ENCODE results near the gene ZNF407.
"Not testable (repeated sequence)": the region's sequence is repeated elsewhere in the genome, so short reads cannot be mapped to it uniquely, and the experiment has no call there.

Gene ZNF407, protein sequence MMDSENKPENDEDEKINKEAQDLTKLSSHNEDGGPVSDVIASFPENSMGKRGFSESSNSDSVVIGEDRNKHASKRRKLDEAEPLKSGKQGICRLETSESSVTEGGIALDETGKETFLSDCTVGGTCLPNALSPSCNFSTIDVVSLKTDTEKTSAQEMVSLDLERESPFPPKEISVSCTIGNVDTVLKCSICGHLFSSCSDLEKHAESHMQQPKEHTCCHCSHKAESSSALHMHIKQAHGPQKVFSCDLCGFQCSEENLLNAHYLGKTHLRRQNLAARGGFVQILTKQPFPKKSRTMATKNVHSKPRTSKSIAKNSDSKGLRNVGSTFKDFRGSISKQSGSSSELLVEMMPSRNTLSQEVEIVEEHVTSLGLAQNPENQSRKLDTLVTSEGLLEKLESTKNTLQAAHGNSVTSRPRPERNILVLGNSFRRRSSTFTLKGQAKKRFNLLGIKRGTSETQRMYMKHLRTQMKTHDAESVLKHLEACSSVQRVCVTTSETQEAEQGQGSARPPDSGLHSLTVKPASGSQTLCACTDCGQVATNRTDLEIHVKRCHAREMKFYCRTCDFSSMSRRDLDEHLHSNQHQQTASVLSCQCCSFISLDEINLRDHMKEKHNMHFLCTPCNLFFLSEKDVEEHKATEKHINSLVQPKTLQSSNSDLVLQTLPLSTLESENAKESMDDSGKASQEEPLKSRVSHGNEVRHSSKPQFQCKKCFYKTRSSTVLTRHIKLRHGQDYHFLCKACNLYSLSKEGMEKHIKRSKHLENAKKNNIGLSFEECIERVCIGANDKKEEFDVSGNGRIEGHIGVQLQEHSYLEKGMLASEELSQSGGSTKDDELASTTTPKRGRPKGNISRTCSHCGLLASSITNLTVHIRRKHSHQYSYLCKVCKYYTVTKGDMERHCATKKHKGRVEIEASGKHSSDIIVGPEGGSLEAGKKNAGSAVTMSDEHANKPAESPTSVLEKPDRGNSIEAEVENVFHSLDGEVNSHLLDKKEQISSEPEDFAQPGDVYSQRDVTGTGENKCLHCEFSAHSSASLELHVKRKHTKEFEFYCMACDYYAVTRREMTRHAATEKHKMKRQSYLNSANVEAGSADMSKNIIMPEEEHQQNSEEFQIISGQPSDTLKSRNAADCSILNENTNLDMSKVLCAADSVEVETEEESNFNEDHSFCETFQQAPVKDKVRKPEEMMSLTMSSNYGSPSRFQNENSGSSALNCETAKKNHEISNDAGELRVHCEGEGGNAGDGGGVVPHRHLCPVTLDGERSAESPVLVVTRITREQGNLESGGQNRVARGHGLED (N-terminal part only)

DNA sequence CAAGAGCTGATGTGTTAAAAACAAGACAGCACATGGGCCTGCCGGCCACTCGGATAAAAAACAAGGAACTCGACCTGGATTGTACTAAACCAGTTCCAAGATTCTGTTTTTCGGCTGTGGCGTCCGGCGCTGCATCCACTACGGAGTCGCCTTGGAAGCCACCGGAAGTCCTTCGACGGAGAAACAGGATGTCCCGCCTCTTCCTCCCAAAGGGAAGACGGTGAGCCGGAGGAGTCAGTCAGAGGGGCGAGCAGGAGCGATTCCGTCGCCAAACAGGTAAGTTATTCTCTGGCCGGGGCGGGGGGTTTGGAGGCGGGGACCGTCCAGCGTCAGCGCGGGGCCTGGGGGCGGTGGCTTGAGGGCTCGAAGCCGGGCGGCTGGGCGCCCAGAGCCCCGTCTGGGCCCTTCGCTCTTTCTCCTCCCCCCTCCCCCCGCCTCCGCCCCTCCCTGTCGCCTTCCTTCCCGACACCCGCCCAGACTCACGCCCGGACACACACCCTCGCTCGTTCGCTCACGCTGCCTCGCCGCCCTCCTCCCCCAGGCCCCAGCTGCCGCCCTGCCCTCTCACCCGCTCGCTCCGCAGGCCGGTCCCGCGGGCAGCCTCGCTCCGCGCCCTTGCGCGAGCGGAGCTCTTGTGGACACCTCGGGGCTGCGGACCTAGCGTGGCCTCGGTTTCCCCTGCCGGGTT is at the start of gene ZNF407:
ZNF407 (plus strand) TSS at position 209 of the 688 bp plus-strand sequence. CDS start 33,150 bp downstream, outside the sequence.
- DNase-seq (ENCODE audit: low read depth in 3 of 3), result peak; percentile 74 to 82 (median 80)

DNA sequence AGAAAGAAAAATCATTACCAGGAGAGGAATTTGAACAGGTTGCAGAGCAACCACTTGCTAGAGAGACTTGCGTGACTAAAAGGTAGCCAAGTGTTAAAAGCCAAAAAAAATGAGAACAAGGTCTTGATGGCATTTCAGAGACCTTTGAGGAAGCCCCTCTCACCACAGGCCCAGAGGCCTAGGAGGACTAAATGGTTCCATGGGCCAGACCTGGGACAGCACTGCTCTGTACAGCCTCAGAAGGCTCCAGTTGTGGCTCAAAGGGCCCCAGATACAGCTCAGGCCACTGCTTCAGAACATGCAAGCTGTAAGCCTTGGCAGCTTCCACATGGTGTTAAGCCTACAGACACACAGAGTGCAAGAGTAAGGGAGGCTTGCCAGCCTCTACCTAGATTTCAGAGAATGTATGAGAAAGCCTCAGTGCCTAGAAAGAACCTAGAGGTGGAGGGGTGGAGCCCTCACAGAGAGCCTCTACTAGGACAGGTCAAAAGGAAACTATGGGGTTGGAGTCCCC is 48.0 kb upstream of the ZNF407 start:
- no peak for DNase-seq (ENCODE audit: low read depth in 3 of 3)

DNA sequence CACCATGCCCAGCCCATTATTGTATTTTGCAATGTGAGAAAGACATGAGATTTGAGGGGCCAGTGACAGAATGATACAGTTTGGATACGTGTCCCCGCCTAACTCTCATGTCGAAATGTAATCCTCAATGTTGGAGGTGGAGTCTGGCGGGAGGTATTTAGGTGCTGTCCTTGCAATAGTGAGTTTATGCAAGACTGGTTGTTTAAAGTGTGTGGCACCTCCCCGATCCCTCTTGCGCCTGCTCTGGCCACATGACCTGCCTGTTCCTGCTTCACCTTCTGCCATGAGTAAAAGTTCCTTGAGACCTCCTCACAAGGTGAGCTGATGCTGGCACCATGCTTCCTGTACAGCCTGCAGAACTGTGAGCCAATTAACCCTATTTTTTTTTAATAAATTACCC is 46.8 kb upstream of the ZNF407 start:
- DNase-seq (ENCODE audit: low read depth in 3 of 3), result no peak

DNA sequence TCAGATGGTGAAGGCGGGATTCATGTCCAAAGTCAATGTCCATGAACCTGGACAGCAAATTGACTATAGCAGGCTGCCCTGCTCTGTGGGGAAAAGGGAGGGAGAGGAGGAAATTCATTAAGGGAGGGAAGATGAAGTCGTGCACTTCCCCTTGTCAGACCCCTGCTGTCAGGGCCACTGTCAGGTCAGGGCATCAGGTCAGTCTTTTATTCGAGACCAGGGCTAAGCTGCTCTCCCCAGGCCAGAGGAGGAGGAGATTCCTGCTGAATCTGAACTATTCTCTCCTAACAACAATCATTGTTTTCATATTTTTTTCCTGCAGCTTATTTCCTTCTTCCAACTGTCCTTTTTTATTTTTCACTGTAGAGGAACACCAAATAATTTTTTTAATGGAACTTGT is 46.2 kb upstream of the ZNF407 start:
- DNase-seq (ENCODE audit: low read depth in 3 of 3), result no peak

DNA sequence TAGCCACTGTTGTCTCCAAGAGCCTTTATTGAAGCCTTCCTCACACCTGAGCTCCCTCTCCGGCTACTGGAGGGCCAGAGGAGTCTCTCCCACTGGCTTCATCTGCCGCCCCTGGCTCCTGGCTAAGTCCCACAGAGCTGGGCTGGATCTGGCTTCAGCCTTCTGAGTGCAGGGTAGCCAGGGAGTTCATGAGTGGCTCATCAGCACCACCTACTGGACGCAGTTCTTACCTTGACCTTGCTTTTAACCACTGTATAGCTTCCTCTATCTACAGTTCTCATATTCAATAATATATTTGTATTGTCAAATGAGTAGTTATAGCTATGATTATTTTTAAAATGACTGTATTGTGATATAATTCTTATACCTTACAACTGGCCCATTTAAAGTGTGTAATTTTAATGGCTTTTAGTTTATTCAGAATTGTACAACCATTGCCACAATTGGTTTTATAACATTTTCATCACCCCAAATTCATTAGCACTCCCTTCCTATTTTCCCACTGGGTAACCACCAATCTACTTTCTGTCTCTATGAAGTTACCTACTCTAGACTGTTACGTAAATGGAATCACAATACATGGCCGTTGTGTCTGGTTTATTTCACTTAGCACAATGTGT is 45.6 kb upstream of the ZNF407 start:
- peak; percentile 52 to 70 (median 57) for DNase-seq (ENCODE audit: low read depth in 3 of 3)

DNA sequence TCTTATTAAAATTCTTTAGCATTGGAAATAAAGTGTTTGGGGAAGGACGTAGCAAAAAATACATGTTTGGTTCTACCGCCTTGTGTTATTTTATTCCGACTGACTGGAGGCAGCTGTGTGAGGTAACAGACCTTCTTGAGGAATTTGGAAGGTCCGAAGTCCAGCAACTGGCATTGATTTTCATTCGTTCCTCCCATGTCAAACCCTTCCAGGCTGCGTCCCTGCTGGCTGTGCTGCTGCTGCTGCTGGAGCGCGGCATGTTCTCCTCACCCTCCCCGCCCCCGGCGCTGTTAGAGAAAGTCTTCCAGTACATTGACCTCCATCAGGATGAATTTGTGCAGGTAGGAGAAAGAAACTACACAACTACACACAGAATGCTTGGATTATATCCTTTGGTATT is 41.5 kb upstream of the ZNF407 start:
- DNase-seq (ENCODE audit: low read depth in 3 of 3), result no peak

DNA sequence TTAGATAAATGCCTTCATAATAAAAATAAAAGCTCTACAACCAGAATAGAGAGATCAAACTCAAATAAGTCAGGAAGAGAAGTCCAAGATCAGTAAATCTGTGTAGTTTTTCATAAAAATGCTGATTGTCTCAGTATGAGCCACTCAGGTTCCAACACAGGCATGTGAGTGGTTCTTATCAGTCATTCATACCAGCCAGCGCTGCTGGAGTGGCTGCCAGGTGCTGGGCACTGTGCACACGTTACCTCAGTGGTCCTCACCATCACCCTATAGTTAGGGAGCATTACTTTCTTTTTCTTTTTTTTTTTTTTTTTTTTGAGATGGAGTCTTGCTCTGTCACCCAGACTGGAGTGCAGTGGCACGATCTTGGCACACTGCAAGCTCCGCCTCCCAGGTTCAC is 39.6 kb upstream of the ZNF407 start:
- no peak for DNase-seq (ENCODE audit: low read depth in 3 of 3)

DNA sequence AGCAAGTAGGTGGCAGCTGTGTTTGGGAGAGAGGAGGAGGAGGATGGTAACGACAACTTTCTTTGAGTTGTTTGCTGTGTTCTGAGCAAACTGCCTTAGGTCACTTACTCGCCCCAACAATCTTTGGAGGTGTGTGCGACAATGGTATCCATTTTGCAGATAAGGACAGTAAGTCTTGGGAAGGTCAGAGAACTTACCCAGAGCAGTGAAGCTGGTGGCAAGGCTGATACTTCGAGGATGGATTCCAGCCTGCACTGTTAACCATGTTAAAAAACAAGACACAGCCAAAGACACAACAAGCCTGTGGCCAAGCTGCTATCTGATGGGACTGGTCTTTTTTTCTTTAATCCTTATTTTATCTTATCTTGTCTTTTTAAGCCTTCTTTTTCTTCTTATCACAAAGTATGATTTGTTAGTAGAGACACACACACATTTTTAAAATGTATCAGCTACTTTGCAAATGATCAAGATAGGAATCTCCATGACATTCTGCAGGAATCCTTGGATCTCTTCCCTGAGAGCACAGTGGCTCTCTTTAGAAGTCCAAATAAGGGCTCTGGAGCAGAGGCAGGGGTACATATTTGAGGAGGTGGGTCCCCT is 35.4 kb upstream of the ZNF407 start:
- no peak for DNase-seq (ENCODE audit: low read depth in 3 of 3)

DNA sequence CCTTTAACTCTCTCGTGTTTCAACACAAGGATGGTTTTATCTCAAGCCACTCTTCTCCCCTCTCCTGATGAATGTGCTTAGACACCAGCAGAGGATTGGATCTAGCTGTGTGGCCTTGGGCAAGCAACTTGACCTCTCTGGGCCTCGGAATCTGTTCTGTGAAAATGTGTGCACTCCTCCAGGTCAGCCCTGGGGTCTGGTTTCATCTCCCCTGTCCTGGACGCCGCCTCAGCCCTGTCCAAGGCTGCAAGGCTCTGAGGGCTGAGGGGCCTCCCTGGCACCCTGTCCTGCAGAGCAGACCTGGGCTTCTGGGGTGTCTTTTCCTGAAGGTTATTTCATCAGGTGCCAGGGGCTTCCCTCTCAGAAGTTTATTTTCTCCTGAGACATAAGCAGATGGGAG is 34.9 kb upstream of the ZNF407 start:
- no peak for DNase-seq (ENCODE audit: low read depth in 3 of 3)

DNA sequence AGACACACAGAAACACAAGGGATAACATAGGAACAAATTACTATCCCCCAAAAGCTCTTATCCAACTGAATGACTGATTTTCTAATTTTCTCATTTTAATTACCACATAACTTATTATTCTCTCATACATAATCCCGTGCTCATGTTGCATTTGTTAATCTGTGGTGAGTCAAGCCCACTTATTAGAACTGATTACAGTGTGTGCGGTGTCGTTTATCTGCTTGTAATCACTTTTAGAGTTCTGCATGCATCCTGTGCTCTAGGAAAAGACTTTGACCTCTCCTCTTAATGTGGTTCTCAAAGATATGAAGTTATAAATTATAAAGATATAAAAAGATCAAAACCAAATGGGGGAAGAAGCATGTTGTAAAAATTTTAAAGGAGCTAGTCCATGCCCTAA is 33.7 kb upstream of the ZNF407 start:
- DNase-seq (ENCODE audit: low read depth in 3 of 3), result no peak

DNA sequence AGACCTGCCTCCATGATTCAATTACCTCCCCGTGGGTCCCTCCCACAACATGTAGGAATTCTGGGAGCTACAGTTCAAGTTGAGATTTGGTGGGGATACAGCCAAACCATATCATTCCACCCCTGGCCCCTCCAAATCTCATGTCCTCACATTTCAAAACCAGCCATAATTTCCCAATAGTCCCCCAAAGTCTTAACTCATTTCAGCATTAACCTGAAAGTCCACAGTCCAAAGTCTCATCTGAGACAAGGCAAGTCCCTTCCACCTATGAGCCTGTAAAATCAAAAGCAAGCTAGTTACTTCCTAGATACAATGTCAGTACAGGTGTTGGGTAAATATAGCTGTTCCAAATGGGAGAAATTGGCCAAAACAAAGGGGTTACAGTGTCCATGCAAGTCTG is 32.5 kb upstream of the ZNF407 start:
- not testable (repeated sequence) for DNase-seq (ENCODE audit: low read depth in 3 of 3)

DNA sequence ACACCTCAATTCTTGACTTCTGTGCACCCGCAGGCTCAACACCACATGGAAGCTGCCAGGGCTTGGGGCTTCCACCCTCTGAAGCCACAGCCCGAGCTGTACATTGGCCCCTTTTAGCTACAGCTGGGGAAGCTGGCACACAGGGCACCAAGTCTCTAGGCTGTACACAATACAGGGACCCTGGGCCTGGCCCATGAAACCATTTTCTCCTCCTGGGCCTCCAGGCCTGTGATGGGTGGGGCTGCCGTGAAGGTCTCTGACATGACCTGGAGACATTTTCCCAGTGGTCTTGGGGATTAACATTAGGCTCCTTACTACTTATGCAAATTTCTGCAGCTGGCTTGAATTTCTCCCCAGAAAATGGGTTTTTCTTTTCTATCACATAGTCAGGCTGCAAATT is 31.7 kb upstream of the ZNF407 start:
- not testable (repeated sequence) for DNase-seq (ENCODE audit: low read depth in 3 of 3)

DNA sequence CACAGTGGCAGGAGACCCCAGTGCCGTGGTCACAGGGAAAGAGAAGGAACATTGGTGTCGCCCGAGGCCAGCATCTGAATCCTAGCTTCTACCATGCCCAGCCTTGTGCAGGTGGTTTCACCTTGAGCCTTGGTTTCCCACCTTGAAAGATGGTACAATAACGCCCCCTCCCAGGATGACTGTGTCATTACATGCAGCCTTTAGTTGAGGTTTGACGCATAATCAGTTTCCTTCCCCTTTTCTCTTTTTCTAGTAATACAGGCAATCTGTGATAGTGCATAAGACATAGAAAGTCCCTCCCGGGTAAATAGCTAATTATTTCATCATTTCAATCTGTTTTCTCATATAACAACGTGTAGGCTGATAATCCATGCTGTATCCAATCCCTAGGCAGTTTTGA is 29.8 kb upstream of the ZNF407 start:
- no peak for DNase-seq (ENCODE audit: low read depth in 3 of 3)

DNA sequence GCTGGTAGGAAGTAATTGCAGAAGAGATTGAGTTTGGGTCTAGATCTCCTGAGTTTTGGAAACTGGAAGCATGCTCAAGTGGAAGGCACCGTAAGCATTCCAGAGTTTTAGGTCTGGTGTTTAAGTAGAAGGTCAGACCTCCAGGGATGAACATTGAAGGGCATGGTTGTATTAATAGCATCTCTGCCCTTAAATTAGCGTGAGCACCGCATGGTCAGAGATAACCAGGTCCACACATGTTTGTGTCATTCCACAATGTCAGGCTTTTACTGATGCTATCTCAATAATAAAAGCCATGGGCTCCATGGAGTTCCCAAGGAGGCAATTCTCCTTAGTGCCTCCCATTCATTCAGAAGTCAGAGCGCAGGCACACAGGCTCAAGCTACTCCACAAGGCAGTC is 28.3 kb upstream of the ZNF407 start:
- no peak for DNase-seq (ENCODE audit: low read depth in 3 of 3)

DNA sequence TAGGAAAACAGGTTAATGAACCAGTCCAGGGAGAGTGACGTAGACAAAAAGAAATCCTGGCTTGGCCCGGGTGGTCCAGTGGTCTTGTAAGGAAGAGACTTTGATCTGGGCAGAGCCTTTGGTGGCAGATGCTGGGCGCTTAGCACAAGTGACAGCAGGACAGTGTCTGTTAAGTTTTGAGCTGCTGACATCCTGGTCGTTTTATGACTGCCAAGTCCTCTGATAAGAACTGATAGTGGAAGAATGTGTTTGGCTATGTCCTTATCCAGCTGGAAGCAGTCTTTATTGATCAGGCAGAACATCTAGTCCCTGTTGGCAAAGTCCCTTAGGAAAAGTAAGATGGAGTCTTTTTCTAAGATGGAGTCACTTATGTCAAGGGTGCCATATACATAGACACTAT is 27.4 kb upstream of the ZNF407 start:
- no peak for DNase-seq (ENCODE audit: low read depth in 3 of 3)

DNA sequence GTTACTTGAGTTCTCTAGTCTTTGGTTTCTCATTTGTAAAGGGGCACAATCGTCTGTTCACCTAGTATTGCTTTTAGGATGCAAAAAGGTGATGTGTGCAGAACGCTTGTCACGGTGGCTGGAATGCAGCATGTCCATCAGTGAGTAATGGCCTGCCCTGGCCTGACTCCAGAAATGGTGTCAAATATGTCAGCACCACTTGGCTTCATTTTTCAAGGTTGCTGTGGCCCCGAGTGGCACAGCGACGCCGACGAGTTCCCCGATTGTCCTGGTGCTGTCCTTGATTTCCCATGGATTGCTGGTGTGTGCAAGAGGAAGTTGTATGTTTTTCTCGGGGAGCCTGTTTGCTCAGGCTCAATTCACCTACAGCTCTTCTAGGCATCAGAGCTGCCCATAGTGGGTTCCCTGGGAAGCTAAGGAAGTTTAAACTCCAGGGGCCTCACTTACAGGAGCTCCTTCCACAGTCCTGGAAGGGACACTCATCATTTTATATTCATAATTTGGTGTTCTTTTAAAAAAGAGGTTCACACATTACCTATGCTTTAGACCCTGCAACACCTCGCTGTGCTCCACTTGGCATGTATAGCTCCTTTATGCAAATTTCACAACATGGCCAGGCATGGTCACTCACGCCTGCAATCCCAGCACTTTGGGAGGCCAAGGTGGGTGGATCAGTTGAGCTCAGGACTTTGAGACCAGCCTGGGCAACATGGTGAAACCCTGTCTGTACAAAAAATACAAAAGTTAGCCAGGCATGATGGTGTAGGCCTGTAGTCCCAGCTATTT is 25.6 kb upstream of the ZNF407 start:
- DNase-seq (ENCODE audit: low read depth in 3 of 3), result no peak

DNA sequence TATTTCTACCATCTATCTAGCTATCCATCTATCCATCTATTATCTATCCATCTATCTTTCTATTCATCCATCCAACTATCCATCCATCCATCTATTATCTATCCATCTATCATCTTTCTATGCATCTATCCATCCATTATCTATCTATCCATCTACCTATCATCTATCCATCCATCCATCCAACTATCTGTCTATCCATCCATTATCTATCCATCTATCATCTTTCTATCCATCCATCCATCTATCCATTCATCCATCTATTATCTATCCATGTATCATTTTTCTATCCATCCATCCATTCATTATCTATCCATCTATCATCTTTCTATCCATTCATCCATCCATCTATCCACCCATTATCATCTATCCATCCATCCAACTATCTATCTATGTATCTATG is 24.6 kb upstream of the ZNF407 start:
- no peak for DNase-seq (ENCODE audit: low read depth in 3 of 3)

DNA sequence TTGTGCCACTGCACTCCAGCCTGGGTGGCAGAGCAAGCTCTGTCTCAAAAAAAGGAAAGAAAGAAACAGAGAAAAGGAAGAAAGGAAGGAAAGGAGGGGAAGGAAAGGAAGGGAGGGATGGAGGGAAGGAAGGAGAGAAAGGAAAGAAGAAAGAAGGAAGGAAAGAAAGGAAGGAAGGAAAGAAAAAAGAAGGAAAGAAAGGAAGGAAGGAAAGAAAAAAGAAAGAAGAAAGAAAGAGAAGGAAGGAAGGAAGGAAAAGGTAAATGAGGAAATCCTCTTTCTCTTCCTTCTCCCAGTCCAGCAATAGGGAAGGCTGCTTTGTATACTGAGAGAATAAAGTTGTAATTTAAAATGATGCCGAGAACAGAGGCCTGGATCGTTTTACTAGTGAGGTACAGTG is 22.8 kb upstream of the ZNF407 start:
- no peak for DNase-seq (ENCODE audit: low read depth in 3 of 3)

DNA sequence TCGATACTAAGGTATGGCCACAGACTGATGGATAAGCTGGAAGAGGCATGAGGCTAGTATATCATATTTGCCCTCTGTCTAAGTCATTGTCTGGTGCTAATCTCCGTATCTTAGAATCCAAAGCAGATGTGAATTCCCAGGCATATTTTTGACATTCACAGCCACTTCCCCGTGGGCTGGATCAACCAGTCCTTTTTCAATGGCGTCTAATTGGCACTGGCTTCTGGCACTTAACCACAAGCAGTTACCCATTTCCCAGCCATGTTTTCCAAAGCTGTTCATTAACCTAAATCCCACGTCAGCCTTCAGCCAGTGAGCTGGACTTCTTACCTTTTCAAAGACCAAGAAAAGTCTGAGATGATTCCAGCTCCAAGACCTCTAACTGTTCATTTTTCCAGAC is 20.7 kb upstream of the ZNF407 start:
- no peak for DNase-seq (ENCODE audit: low read depth in 3 of 3)
